Adipose tissue (tissue), 3 donors: ENCODE measurements around the gene KIF26B. TPM values are rescaled to one million over a fixed set of nuclear protein-coding genes. Genes with fewer than 3 reads are reported as not detected.
"Not testable (repeated sequence)": the region's sequence is repeated elsewhere in the genome, so short reads cannot be mapped to it uniquely, and the experiment has no call there.

Source experiments
- H3K27ac ChIP-seq: one replicate; pipeline ENCODE4 v1.5.1; 2013; ENCODE audit warnings: low read depth, low read length
- WGBS, 3 donors: extraction: QIAGEN DNeasy Blood & Tissue Kit; methylation state at CpG; one replicate each; pipeline ENCODE4 v1.1.7; 2013; 5-methylcytosine and 5-hydroxymethylcytosine counted together
- polyA plus RNA-seq, 3 donors: library from polyadenylated mRNA; stranded (reverse); fragments of 200-250 nt; gene quantifications; one replicate each; pipeline ENCODE4 v1.2.3, GENCODE V29; 2013
- donor health status: healthy with polysubstance abuse.
- donor health status: Bipolar disorder and iron deficiency.
- donor health status: healthy.

The KIF26B gene
- polyA plus RNA-seq, 3 donors: 0.08 to 0.56 (median 0.12) TPM

- H3K27ac ChIP-seq: no peak overlapping the region
- 23 to 40% (median 35%) methylated on average over 2 of the region's 2 CpGs for WGBS, 3 donors
Observed at GRCh38 chr1:245378311-245378722, 223.5 kb downstream of the KIF26B start.

- 89 to 97% (median 96%) methylated on average over 5 of the region's 5 CpGs for WGBS, 3 donors
- H3K27ac ChIP-seq: no peak overlapping the region
Observed at GRCh38 chr1:245378745-245379144, 224.0 kb downstream of the KIF26B start.

- H3K27ac ChIP-seq: no peak overlapping the region
- 79 to 88% (median 85%) methylated on average over 11 of the region's 11 CpGs for WGBS, 3 donors
Observed at GRCh38 chr1:245380790-245381535, 226.2 kb downstream of the KIF26B start.

- WGBS, 3 donors: 68 to 73% (median 73%) methylated on average over 9 of the region's 9 CpGs
Observed at GRCh38 chr1:245382981-245383380, 228.2 kb downstream of the KIF26B start.

GRCh38 chr1:245383396-245384330, 228.9 kb downstream of the KIF26B start:
- H3K27ac ChIP-seq: no peak overlapping the region
- 59 to 67% (median 60%) methylated on average over 13 of the region's 13 CpGs for WGBS, 3 donors

More at GRCh38 chr1:245382981-245383380, 228.2 kb downstream of the KIF26B start:
- H3K27ac ChIP-seq: no peak overlapping the region

GRCh38 chr1:245386297-245386971, 231.6 kb downstream of the KIF26B start:
- 59 to 91% (median 88%) methylated on average over 11 of the region's 11 CpGs for WGBS, 3 donors
- no peak overlapping the region for H3K27ac ChIP-seq

GRCh38 chr1:245388687-245389086, 233.9 kb downstream of the KIF26B start:
- no peak overlapping the region for H3K27ac ChIP-seq
- WGBS, 3 donors: 67 to 74% (median 73%) methylated on average over 3 of the region's 3 CpGs

GRCh38 chr1:245389873-245390272, 235.1 kb downstream of the KIF26B start:
- 86 to 95% (median 90%) methylated on average over 7 of the region's 7 CpGs for WGBS, 3 donors

GRCh38 chr1:245390975-245391374, 236.2 kb downstream of the KIF26B start:
- WGBS, 3 donors: 61 to 94% (median 88%) methylated on average over 1 of the region's 1 CpG
- H3K27ac ChIP-seq: no peak overlapping the region

More at GRCh38 chr1:245389873-245390272, 235.1 kb downstream of the KIF26B start:
- H3K27ac ChIP-seq: no peak overlapping the region

GRCh38 chr1:245393694-245394093, 238.9 kb downstream of the KIF26B start:
- no peak overlapping the region for H3K27ac ChIP-seq
- 74 to 82% (median 79%) methylated on average over 3 of the region's 3 CpGs for WGBS, 3 donors

GRCh38 chr1:245395680-245396079, 240.9 kb downstream of the KIF26B start:
- WGBS, 3 donors: 49 to 56% (median 52%) methylated on average over 4 of the region's 4 CpGs
- no peak overlapping the region for H3K27ac ChIP-seq

- H3K27ac ChIP-seq: no peak overlapping the region
- 55 to 77% (median 76%) methylated on average over 2 of the region's 2 CpGs for WGBS, 3 donors
Observed at GRCh38 chr1:245396615-245397014, 241.8 kb downstream of the KIF26B start.

- WGBS, 3 donors: 58 to 70% (median 61%) methylated on average over 3 of the region's 3 CpGs
- no peak overlapping the region for H3K27ac ChIP-seq
Observed at GRCh38 chr1:245397771-245398170, 243.0 kb downstream of the KIF26B start.

- 23 to 93% (median 81%) methylated on average over 5 of the region's 5 CpGs for WGBS, 3 donors
- no peak overlapping the region for H3K27ac ChIP-seq
Observed at GRCh38 chr1:245398180-245398579, 243.4 kb downstream of the KIF26B start.

GRCh38 chr1:245401881-245402587, 247.2 kb downstream of the KIF26B start:
- no peak overlapping the region for H3K27ac ChIP-seq
- 66 to 83% (median 79%) methylated on average over 7 of the region's 7 CpGs for WGBS, 3 donors

GRCh38 chr1:245402998-245403397, 248.2 kb downstream of the KIF26B start:
- H3K27ac ChIP-seq: not testable (repeated sequence)
- 89 to 96% (median 94%) methylated on average over 4 of the region's 4 CpGs for WGBS, 3 donors

- no peak overlapping the region for H3K27ac ChIP-seq
- WGBS, 3 donors: 54 to 92% (median 89%) methylated on average over 1 of the region's 1 CpG
Observed at GRCh38 chr1:245404527-245404926, 249.7 kb downstream of the KIF26B start.

GRCh38 chr1:245404952-245405351, 250.2 kb downstream of the KIF26B start:
- 54 to 87% (median 84%) methylated on average over 4 of the region's 4 CpGs for WGBS, 3 donors
- H3K27ac ChIP-seq: no peak overlapping the region
